Measurements from ENCODE around the gene NPY2R.

DNA sequence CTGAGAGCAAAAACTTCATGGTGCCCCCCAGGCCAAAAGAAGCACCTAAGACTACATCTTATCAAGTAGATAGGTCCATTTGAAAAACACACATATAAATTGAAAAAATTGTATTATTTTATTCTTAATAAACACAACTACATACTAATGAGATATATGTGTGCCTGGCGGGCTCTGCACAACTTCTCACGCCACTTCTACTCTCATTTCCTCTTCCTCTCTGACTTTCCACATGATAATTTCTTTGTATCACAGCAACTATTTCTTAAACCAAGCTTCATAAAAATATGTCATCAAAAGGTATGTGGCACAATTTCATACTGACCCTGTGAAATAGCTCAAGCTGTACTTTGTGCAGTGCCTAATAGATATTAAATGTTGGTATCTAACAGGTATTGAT is 10.7 kb upstream of the NPY2R start:
- TF ChIP-seq, protein P1, sequence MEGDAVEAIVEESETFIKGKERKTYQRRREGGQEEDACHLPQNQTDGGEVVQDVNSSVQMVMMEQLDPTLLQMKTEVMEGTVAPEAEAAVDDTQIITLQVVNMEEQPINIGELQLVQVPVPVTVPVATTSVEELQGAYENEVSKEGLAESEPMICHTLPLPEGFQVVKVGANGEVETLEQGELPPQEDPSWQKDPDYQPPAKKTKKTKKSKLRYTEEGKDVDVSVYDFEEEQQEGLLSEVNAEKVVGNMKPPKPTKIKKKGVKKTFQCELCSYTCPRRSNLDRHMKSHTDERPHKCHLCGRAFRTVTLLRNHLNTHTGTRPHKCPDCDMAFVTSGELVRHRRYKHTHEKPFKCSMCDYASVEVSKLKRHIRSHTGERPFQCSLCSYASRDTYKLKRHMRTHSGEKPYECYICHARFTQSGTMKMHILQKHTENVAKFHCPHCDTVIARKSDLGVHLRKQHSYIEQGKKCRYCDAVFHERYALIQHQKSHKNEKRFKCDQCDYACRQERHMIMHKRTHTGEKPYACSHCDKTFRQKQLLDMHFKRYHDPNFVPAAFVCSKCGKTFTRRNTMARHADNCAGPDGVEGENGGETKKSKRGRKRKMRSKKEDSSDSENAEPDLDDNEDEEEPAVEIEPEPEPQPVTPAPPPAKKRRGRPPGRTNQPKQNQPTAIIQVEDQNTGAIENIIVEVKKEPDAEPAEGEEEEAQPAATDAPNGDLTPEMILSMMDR (IDR thresholded peaks at IDR 0.05) = no peak
- TF ChIP-seq POLR2AphosphoS5 (IDR thresholded peaks at IDR 0.05) = no peak
- TF ChIP-seq EP300 (IDR thresholded peaks at IDR 0.05) = no peak
